ES-I3 (cell line): ENCODE measurements around the gene LRRTM4.

Source experiments
- H3K36me3 ChIP-seq: 2 replicates; pipeline ENCODE4 v1.6.1; 2013; ENCODE audit warnings: mild to moderate bottlenecking, low read length, control low read depth, moderate library complexity; ENCODE audit not compliant: insufficient read depth
- H3K4me1 ChIP-seq: 2 replicates; pipeline ENCODE4 v1.6.1; 2013; ENCODE audit warnings: mild to moderate bottlenecking, control low read depth, low read length; ENCODE audit not compliant: insufficient read depth
- H3K9ac ChIP-seq: 2 replicates; pipeline ENCODE4 v1.6.1; 2013; ENCODE audit warnings: low read depth, mild to moderate bottlenecking, low read length, moderate library complexity
- H3K9me3 ChIP-seq: 2 replicates; pipeline ENCODE4 v1.6.1; 2013; ENCODE audit warnings: mild to moderate bottlenecking, low read length, moderate library complexity; ENCODE audit not compliant: control insufficient read depth, insufficient read depth

The LRRTM4 gene

GRCh38 chr2:77018219-77018618 is 504.0 kb downstream of the LRRTM4 start:
- H3K9ac ChIP-seq: no peak overlapping the region
- H3K4me1 ChIP-seq: peaks cover 5% of the 10 kb centered on the region
- no peaks in the 10 kb centered on the region for H3K36me3 ChIP-seq

GRCh38 chr2:77017355-77017745 is 504.8 kb downstream of the LRRTM4 start:
- Histone ChIP-seq H3K36me3 (no peaks in the 10 kb centered on the region), H3K4me1 (peaks cover 5% of the 10 kb centered on the region), H3K9me3 (peaks cover 2% of the 10 kb centered on the region; the same call in 1 of the 2 replicates), H3K9ac (no peak overlapping the region)

More at GRCh38 chr2:77018219-77018618, 504.0 kb downstream of the LRRTM4 start:
- peaks cover 5% of the 10 kb centered on the region for H3K9me3 ChIP-seq

GRCh38 chr2:77016443-77017354 is 505.5 kb downstream of the LRRTM4 start:
- no peaks in the 10 kb centered on the region for H3K36me3 ChIP-seq
- H3K9ac ChIP-seq: no peak overlapping the region
- peaks cover 5% of the 10 kb centered on the region for H3K4me1 ChIP-seq
- H3K9me3 ChIP-seq: no peaks in the 10 kb centered on the region; the same call in 1 of the 2 replicates

GRCh38 chr2:77013953-77014352 is 508.2 kb downstream of the LRRTM4 start:
- Histone ChIP-seq H3K9me3 (no peaks in the 10 kb centered on the region), H3K4me1 (peaks cover 12% of the 10 kb centered on the region), H3K36me3 (no peaks in the 10 kb centered on the region), H3K9ac (no peak overlapping the region)

GRCh38 chr2:77013457-77013856 is 508.7 kb downstream of the LRRTM4 start:
- Histone ChIP-seq H3K36me3 (no peaks in the 10 kb centered on the region), H3K9ac (no peak overlapping the region), H3K4me1 (peaks cover 12% of the 10 kb centered on the region), H3K9me3 (no peaks in the 10 kb centered on the region)

- Histone ChIP-seq H3K4me1 (peaks cover 25% of the 10 kb centered on the region), H3K9ac (no peak overlapping the region), H3K36me3 (no peaks in the 10 kb centered on the region), H3K9me3 (no peaks in the 10 kb centered on the region)
Measured at GRCh38 chr2:77009307-77009706, 512.9 kb downstream of the LRRTM4 start.

- peaks cover 25% of the 10 kb centered on the region for H3K4me1 ChIP-seq
- H3K9ac ChIP-seq: no peak overlapping the region
- H3K36me3 ChIP-seq: no peaks in the 10 kb centered on the region
- 0 out of 2 replicates have a peak, but pooled peaks cover 3% of the 10 kb centered on the region for H3K9me3 ChIP-seq
Measured at GRCh38 chr2:77008853-77009252, 513.3 kb downstream of the LRRTM4 start.

GRCh38 chr2:77007686-77008085 is 514.5 kb downstream of the LRRTM4 start:
- H3K36me3 ChIP-seq: no peaks in the 10 kb centered on the region
- peaks cover 25% of the 10 kb centered on the region; the same call in 1 of the 2 replicates for H3K4me1 ChIP-seq
- H3K9me3 ChIP-seq: peaks cover 9% of the 10 kb centered on the region; the same call in 1 of the 2 replicates
- H3K9ac ChIP-seq: no peak overlapping the region

- no peaks in the 10 kb centered on the region for H3K36me3 ChIP-seq
- H3K9ac ChIP-seq: no peak overlapping the region
- peaks cover 25% of the 10 kb centered on the region; the same call in 1 of the 2 replicates for H3K4me1 ChIP-seq
- peaks cover 9% of the 10 kb centered on the region; the same call in 1 of the 2 replicates for H3K9me3 ChIP-seq
Measured at GRCh38 chr2:77005522-77005921, 516.7 kb downstream of the LRRTM4 start.

- H3K9me3 ChIP-seq: peaks cover 9% of the 10 kb centered on the region; the same call in 1 of the 2 replicates
- peaks cover 7% of the 10 kb centered on the region; the same call in 1 of the 2 replicates for H3K4me1 ChIP-seq
- H3K9ac ChIP-seq: no peak overlapping the region
- H3K36me3 ChIP-seq: no peaks in the 10 kb centered on the region
Measured at GRCh38 chr2:77001895-77002294, 520.3 kb downstream of the LRRTM4 start.

- H3K9me3 ChIP-seq: peaks cover 5% of the 10 kb centered on the region; the same call in 1 of the 2 replicates
- no peaks in the 10 kb centered on the region for H3K36me3 ChIP-seq
- no peaks in the 10 kb centered on the region for H3K4me1 ChIP-seq
- H3K9ac ChIP-seq: no peak overlapping the region
Measured at GRCh38 chr2:76998704-76999103, 523.5 kb downstream of the LRRTM4 start.

- Histone ChIP-seq H3K9ac (no peak overlapping the region), H3K9me3 (no peaks in the 10 kb centered on the region), H3K4me1 (no peaks in the 10 kb centered on the region), H3K36me3 (no peaks in the 10 kb centered on the region)
Measured at GRCh38 chr2:76998152-76998551, 524.0 kb downstream of the LRRTM4 start.

- no peaks in the 10 kb centered on the region for H3K4me1 ChIP-seq
- H3K9ac ChIP-seq: no peak overlapping the region
- H3K36me3 ChIP-seq: no peaks in the 10 kb centered on the region
- H3K9me3 ChIP-seq: no peaks in the 10 kb centered on the region
Measured at GRCh38 chr2:76997296-76997695, 524.9 kb downstream of the LRRTM4 start.

- Histone ChIP-seq H3K9ac (no peak overlapping the region), H3K4me1 (peaks cover 7% of the 10 kb centered on the region; the same call in 1 of the 2 replicates), H3K9me3 (no peaks in the 10 kb centered on the region), H3K36me3 (no peaks in the 10 kb centered on the region)
Measured at GRCh38 chr2:76985387-76986136, 536.6 kb downstream of the LRRTM4 start.
